ENCODE results near the gene SIRPA.

DNA sequence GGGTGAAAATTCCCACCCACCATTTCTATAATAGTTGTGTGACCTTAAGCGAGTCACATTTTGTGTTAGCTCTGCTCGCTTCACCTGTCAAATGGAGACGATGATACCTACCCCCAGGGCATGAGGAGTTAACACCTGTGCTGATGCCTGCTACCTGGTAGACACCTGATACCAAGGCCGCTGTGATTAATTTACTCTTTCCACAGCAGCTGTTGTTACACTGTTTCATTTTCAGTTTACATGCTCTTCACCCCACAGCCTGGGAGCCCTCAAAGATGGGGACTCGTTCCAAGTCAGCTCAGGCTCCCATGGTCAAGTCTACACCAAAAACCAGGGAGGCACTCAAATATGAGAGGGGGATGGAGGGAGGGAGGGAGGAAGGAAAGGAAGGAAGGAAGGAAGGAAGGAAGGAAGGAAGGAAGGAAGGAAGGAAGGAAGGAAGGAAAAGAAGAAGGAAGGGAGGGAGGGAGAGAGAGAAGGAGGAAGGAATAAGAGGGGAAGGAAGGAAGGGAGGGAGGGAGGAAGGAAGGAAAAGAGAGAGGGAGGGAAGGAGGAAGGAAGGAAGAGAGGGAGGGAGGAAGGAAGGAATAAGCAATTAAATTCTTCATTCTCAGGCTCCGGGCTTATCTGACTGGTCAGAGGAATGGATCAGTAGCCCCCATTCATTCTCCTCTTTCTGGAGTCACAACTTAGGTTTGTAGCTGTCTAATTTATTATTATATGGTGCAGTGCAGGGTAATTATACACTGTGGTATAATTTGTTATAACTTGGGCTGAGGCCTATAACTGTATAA lies 57.7 kb downstream of the SIRPA start:
- TF ChIP-seq POLR2A (IDR thresholded peaks at IDR 0.05; ENCODE audit: low read depth, low read length) (no peak), CTCF (conservative IDR thresholded peaks at IDR 0.05; ENCODE audit: low read depth, low read length) (no peak), RFX5 (IDR thresholded peaks at IDR 0.05; ENCODE audit: low read depth, low read length) (no peak), RCOR1 (IDR thresholded peaks at IDR 0.05; ENCODE audit: insufficient replicate concordance, low read length) (no peak), BHLHE40 (IDR thresholded peaks at IDR 0.05; ENCODE audit: low read depth, low read length) (no peak), CEBPB (IDR thresholded peaks at IDR 0.05; ENCODE audit: low read depth, low read length) (no peak), SMC3 (IDR thresholded peaks at IDR 0.05; ENCODE audit: low read depth, low read length) (no peak), MXI1 (IDR thresholded peaks at IDR 0.05; ENCODE audit: borderline replicate concordance, low read depth, low read length) (no peak), MAFK (IDR thresholded peaks at IDR 0.05; ENCODE audit: low read depth, low read length) (no peak), FOS (IDR thresholded peaks at IDR 0.05; ENCODE audit: low read depth, low read length) (no peak)
- TF ChIP-seq, protein P1, sequence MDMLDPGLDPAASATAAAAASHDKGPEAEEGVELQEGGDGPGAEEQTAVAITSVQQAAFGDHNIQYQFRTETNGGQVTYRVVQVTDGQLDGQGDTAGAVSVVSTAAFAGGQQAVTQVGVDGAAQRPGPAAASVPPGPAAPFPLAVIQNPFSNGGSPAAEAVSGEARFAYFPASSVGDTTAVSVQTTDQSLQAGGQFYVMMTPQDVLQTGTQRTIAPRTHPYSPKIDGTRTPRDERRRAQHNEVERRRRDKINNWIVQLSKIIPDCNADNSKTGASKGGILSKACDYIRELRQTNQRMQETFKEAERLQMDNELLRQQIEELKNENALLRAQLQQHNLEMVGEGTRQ (IDR thresholded peaks at IDR 0.05; ENCODE audit: low read depth, low read length): no peak
- TF ChIP-seq, protein P2, sequence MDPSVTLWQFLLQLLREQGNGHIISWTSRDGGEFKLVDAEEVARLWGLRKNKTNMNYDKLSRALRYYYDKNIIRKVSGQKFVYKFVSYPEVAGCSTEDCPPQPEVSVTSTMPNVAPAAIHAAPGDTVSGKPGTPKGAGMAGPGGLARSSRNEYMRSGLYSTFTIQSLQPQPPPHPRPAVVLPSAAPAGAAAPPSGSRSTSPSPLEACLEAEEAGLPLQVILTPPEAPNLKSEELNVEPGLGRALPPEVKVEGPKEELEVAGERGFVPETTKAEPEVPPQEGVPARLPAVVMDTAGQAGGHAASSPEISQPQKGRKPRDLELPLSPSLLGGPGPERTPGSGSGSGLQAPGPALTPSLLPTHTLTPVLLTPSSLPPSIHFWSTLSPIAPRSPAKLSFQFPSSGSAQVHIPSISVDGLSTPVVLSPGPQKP (IDR thresholded peaks at IDR 0.05; ENCODE audit: borderline replicate concordance, low read depth, low read length): no peak
